HepG2 (cell line): Measurements from ENCODE around the gene GNA15. TPM values are rescaled to one million over a fixed set of nuclear protein-coding genes. Genes with fewer than 3 reads are reported as not detected.

Experiments used
- ATAC-seq: fragments of 200-7000 bp; cut with Tn5 transposase; 3 replicates; pipeline ENCODE4 v1.9.1; 2020; ENCODE audit warnings: mild to moderate bottlenecking, moderate library complexity
- BruUV-seq: library from RNA; stranded (reverse); fragments of 400-500 nt; replicated peaks from 2 replicates; lab custom pipeline; 2021; lab: Mats Ljungman, UMichigan
- CTCF ChIA-PET: fragments of 300-600 bp; formaldehyde crosslinking; extraction: SDS; loops from one replicate; lab custom pipeline; 2021; ENCODE audit warnings: low total read pairs, inconsistent platforms, low intra/inter-chr PET ratio; lab: Yijun Ruan, JAX
- POLR2A ChIA-PET: fragments of 350-600 bp; sonication (Branson Sonifier 250); formaldehyde crosslinking; loops from one replicate; lab custom pipeline; 2020; ENCODE audit warnings: antibody characterized with exemption, inconsistent platforms; lab: Yijun Ruan, JAX
- DNase-seq: peaks from one replicate; pipeline ENCODE4 v3.0.0-alpha.2; 2015; ENCODE audit warnings: low spot score
- FAIRE-seq: peaks from 3 replicates; lab custom pipeline; 2011; peaks lifted over from hg19 to GRCh38; lab: Jason Lieb, UNC
- H2AFZ ChIP-seq: one replicate; pipeline ENCODE4 v1.6.1; 2011; ENCODE audit warnings: low read length, inconsistent platforms
- H3K27ac ChIP-seq: fragments of 300-600 bp; 3 replicates; pipeline ENCODE4 v1.8.0; 2011; ENCODE audit warnings: mixed run types, mild to moderate bottlenecking, mixed read lengths, low read length, inconsistent platforms; ENCODE audit not compliant: insufficient read depth; ENCODE audit errors: extremely low read length
- H3K27me3 ChIP-seq, 2 experiments: fragments of 200-600 bp in 1 of 2; 2 replicates in 1 of 2; 3 replicates in 1 of 2; pipeline versions ENCODE4 v1.6.0 to v1.8.0; 2011; ENCODE audit warnings: low read length in 2 of 2, mild to moderate bottlenecking in 2 of 2, moderate library complexity in 2 of 2, inconsistent platforms in 1 of 2; ENCODE audit not compliant: insufficient read depth in 2 of 2, control insufficient read depth in 1 of 2
- H3K36me3 ChIP-seq, 2 experiments: fragments of 200-600 bp in 1 of 2; replicated peaks in 1 of 2; 2 replicates in 1 of 2; 3 replicates in 1 of 2; pipeline versions ENCODE4 v1.5.1 to v1.8.0; 2011; ENCODE audit warnings: low read length in 2 of 2, inconsistent platforms in 1 of 2; ENCODE audit not compliant: insufficient read depth in 2 of 2, control insufficient read depth in 1 of 2
- H3K4me1 ChIP-seq: 2 replicates; pipeline ENCODE4 v1.5.1; 2012; ENCODE audit warnings: low read length, inconsistent platforms; ENCODE audit not compliant: insufficient read depth
- H3K4me2 ChIP-seq: 2 replicates; pipeline ENCODE4 v1.6.0; 2011; ENCODE audit warnings: low read depth, low read length, inconsistent platforms
- H3K4me3 ChIP-seq, 3 experiments: fragments of 200-600 bp in 1 of 3; sonication (generic), shearing (Covaris generic) in 1 of 3; replicated peaks in 1 of 3; 2 replicates each; pipeline ENCODE4 v1.5.1; 2011 to 2016; ENCODE audit warnings: low read length in 3 of 3, inconsistent platforms in 2 of 3, low read depth in 2 of 3, mild to moderate bottlenecking in 2 of 3, control low read depth in 1 of 3, mixed read lengths in 1 of 3; ENCODE audit not compliant: insufficient read depth in 1 of 3
- H3K79me2 ChIP-seq: one replicate; pipeline ENCODE4 v1.6.1; 2011; ENCODE audit warnings: low read length, inconsistent platforms; ENCODE audit not compliant: insufficient read depth
- H3K9ac ChIP-seq: 2 replicates; pipeline ENCODE4 v1.6.0; 2011; ENCODE audit warnings: mild to moderate bottlenecking, low read depth, low read length, inconsistent platforms; ENCODE audit not compliant: insufficient read depth
- H3K9me3 ChIP-seq: 2 replicates; pipeline ENCODE4 v1.5.1; 2012; ENCODE audit warnings: mild to moderate bottlenecking, low read length
- H4K20me1 ChIP-seq: 2 replicates; pipeline ENCODE4 v1.6.0; 2011; ENCODE audit warnings: inconsistent platforms, mild to moderate bottlenecking, low read length, moderate library complexity; ENCODE audit not compliant: insufficient read depth
- AGO2 ChIP-seq: fragments of 200-400 bp; formaldehyde crosslinking; optimal IDR thresholded peaks from 2 replicates; pipeline ENCODE3; 2017; ENCODE audit warnings: mild to moderate bottlenecking, low read depth, low read length, moderate library complexity
- NFKB2 ChIP-seq: sonication (generic); formaldehyde crosslinking; IDR thresholded peaks from 2 replicates; pipeline ENCODE4 v1.4.0; 2020; ENCODE audit warnings: missing genetic modification reagents, borderline replicate concordance
- TP53 ChIP-seq: sonication (generic); formaldehyde crosslinking; conservative IDR thresholded peaks from 2 replicates; pipeline ENCODE4 v1.4.0; 2020; ENCODE audit warnings: missing genetic modification reagents
- ZHX2 ChIP-seq, 2 experiments: sonication (generic) in 1 of 2; formaldehyde crosslinking in 1 of 2; IDR thresholded peaks; 2 replicates each; pipeline versions ENCODE4 v1.6.1 to v1.9.0; 2014 to 2022; ENCODE audit warnings: antibody characterized with exemption in 1 of 2, borderline replicate concordance in 1 of 2, inconsistent platforms in 1 of 2, low read depth in 1 of 2, missing genetic modification reagents in 1 of 2
- ZNF570 ChIP-seq: sonication (generic); formaldehyde crosslinking; IDR thresholded peaks from 2 replicates; pipeline ENCODE4 v1.4.0; 2020; ENCODE audit warnings: mild to moderate bottlenecking, missing genetic modification reagents, borderline replicate concordance
- WGBS: methylation state at CpG from one replicate; pipeline ENCODE4 v1.1.6; 2017; ENCODE audit warnings: low lambda C conversion rate; 5-methylcytosine and 5-hydroxymethylcytosine counted together
- in situ Hi-C: cut with HindIII; loops from 2 replicates; pipeline ENCODE4 v1.10.0; 2017; ENCODE audit warnings: low pct_unique_long_range_greater_than_20kb; ENCODE audit not compliant: extremely low pct_ligation_motif_present
- intact Hi-C: fragments of 100-400 bp; cut with micrococcal nuclease; formaldehyde crosslinking; loops from one replicate; pipeline ENCODE4 v1.10.0; 2022; ENCODE audit not compliant: unreplicated experiment
- polyA plus RNA-seq, 8 experiments: library from polyadenylated mRNA; depleted of rRNA in 3 of 8; stranded (reverse) in 7 of 8; unstranded in 1 of 8; fragments of >200 nt; fragmentation: Illumina TruSeq in 4 of 8; extraction: Trizol in 4 of 8; gene quantifications; 2 replicates each; pipeline versions ENCODE4 v1.2.1 to v1.2.3, GENCODE V29; 2011 to 2016; ENCODE audit warnings: low read depth in 4 of 8, missing spikeins in 1 of 8, mixed read lengths in 1 of 8; ENCODE audit not compliant: insufficient read depth in 1 of 8
- total RNA-seq, 5 experiments: library from RNA; depleted of rRNA; stranded (reverse); fragments of >200 nt; fragmentation: Illumina TruSeq; extraction: Trizol; gene quantifications; 2 replicates each; pipeline ENCODE4 v1.2.3, GENCODE V29; 2016; ENCODE audit warnings: low read depth in 1 of 5

Gene GNA15
- total and polyA plus RNA-seq, 2 of the 13 experiments (the other 11 are each of a cell fraction or from before 2014, with no cell fraction given): not detected

GRCh38 chr19:3119693-3120380 is 16.0 kb upstream of the GNA15 start:
- 86% methylated on average over 5 of the region's 26 CpGs for WGBS

More at GRCh38 chr19:3119693-3120380, 16.0 kb upstream of the GNA15 start:
- H3K36me3 ChIP-seq: peaks cover 6% of the 10 kb centered on the region in 2 experiments; a peak in 2 of 5 replicates
- H3K9me3 ChIP-seq: no peaks in the 10 kb centered on the region
- H3K4me3 ChIP-seq: no peak overlapping the region
- in situ Hi-C loops (loop anchor here (10.0 kb wide), 1 partner anchor 45 kb away; no protein-coding TSS in a partner anchor), intact Hi-C loops (no loop called here)
- TF ChIP-seq TP53 (CRISPR knock-in tag) (no peak), ZNF570 (CRISPR knock-in tag) (no peak), NFKB2 (CRISPR knock-in tag) (no peak), AGO2 (peak; percentile 40), ZHX2 (IDR thresholded peaks at IDR 0.05; ENCODE audit: low read depth) (no peak), ZHX2 (CRISPR knock-in tag; IDR thresholded peaks at IDR 0.05; ENCODE audit: borderline replicate concordance) (no peak)
- H3K4me2 ChIP-seq: no peak overlapping the region
- POLR2A ChIA-PET: no interaction called here
- H3K27me3 ChIP-seq: no peaks in the 10 kb centered on the region
- FAIRE-seq: no peak
- no peak overlapping the region for H2AFZ ChIP-seq
- CTCF ChIA-PET: no interaction called here
- no peaks in the 10 kb centered on the region for H3K79me2 ChIP-seq
- H3K4me1 ChIP-seq: no peaks in the 10 kb centered on the region
- BruUV-seq: no TSS peak
- ATAC-seq: no peak
- no peaks in the 10 kb centered on the region for H4K20me1 ChIP-seq
- no peak overlapping the region for H3K9ac ChIP-seq
- no peak overlapping the region for H3K27ac ChIP-seq
- no peak for DNase-seq
